GM12878 (cell line): ENCODE data around the gene SLC6A17. TPM values are rescaled to one million over a fixed set of nuclear protein-coding genes. Genes with fewer than 3 reads are reported as not detected.

Source experiments
- ATAC-seq: fragments of 200-7000 bp; cut with Tn5 transposase; 3 replicates; pipeline ENCODE4 v1.9.1; 2020; ENCODE audit warnings: mild to moderate bottlenecking, moderate library complexity
- BruUV-seq: library from RNA; stranded (reverse); fragments of 400-500 nt; replicated peaks from 2 replicates; lab custom pipeline; 2021; lab: Mats Ljungman, UMichigan
- CTCF ChIA-PET: fragments of 300-600 bp; sonication (Branson Sonifier 250); formaldehyde crosslinking; extraction: SDS; loops from one replicate; lab custom pipeline; 2021; ENCODE audit warnings: inconsistent platforms; lab: Yijun Ruan, JAX
- POLR2A ChIA-PET: fragments of 350-600 bp; formaldehyde crosslinking; extraction: SDS; loops from one replicate; lab custom pipeline; 2021; ENCODE audit warnings: inconsistent platforms; lab: Charles Lee
- RAD21 ChIA-PET: fragments of 300-600 bp; sonication (Branson Sonifier 250); formaldehyde crosslinking; loops from one replicate; lab custom pipeline; 2023; ENCODE audit warnings: antibody characterized with exemption; ENCODE audit not compliant: unreplicated experiment; lab: Charles Lee
- SMC1A ChIA-PET: fragments of 300-600 bp; sonication (Branson Sonifier 250); formaldehyde crosslinking; loops from one replicate; lab custom pipeline; 2023; ENCODE audit not compliant: unreplicated experiment, uncharacterized antibody; lab: Charles Lee
- DNase-seq: peaks from one replicate; pipeline ENCODE4 v3.0.0-alpha.2; 2011; ENCODE audit warnings: low read depth, low spot score
- FAIRE-seq: peaks from 3 replicates; lab custom pipeline; 2011; peaks lifted over from hg19 to GRCh38; lab: Jason Lieb, UNC
- H2AFZ ChIP-seq: 2 replicates; pipeline ENCODE4 v1.6.0; 2011; ENCODE audit warnings: low read depth, low read length, control low read depth; ENCODE audit not compliant: control insufficient read depth
- H3K27ac ChIP-seq: 2 replicates; pipeline ENCODE4 v1.5.1; 2011; ENCODE audit warnings: control low read depth; ENCODE audit not compliant: control insufficient read depth, insufficient read depth
- H3K27me3 ChIP-seq, 2 experiments: replicated peaks in 1 of 2; 2 replicates each; pipeline versions ENCODE4 v1.6.0 to v1.6.1; 2011; ENCODE audit warnings: low read length in 1 of 2; ENCODE audit not compliant: control insufficient read depth in 2 of 2, insufficient read depth in 2 of 2
- H3K36me3 ChIP-seq, 2 experiments: 2 replicates each; pipeline ENCODE4 v1.5.1; 2011; ENCODE audit warnings: low read length in 1 of 2; ENCODE audit not compliant: control insufficient read depth in 2 of 2, insufficient read depth in 2 of 2
- H3K4me1 ChIP-seq: 2 replicates; pipeline ENCODE4 v1.6.1; 2011; ENCODE audit warnings: mild to moderate bottlenecking, low read length, moderate library complexity, mixed read lengths; ENCODE audit not compliant: control insufficient read depth, insufficient read depth
- H3K4me2 ChIP-seq: 2 replicates; pipeline ENCODE4 v1.6.0; 2011; ENCODE audit warnings: control low read depth; ENCODE audit not compliant: control insufficient read depth, insufficient read depth
- H3K4me3 ChIP-seq: fragments of 200-600 bp; sonication (generic); 2 replicates; pipeline ENCODE4 v1.5.1; 2016
- H3K79me2 ChIP-seq: 2 replicates; pipeline ENCODE4 v1.6.0; 2011; ENCODE audit warnings: low read length; ENCODE audit not compliant: control insufficient read depth, insufficient read depth
- H3K9ac ChIP-seq: 2 replicates; pipeline ENCODE4 v1.8.0; 2011; ENCODE audit warnings: low read length, control low read depth, mixed read lengths; ENCODE audit not compliant: control insufficient read depth, insufficient read depth
- H3K9me3 ChIP-seq: replicated peaks from 3 replicates; pipeline ENCODE4 v1.5.1; 2011; ENCODE audit warnings: mild to moderate bottlenecking, low read length; ENCODE audit not compliant: control insufficient read depth, insufficient read depth
- H4K20me1 ChIP-seq: 2 replicates; pipeline ENCODE4 v1.6.0; 2011; ENCODE audit not compliant: control insufficient read depth, insufficient read depth
- CHD2 ChIP-seq: IDR thresholded peaks from 2 replicates; pipeline ENCODE4 v1.6.1; 2011; ENCODE audit warnings: low read depth, low read length, improper control_type of control experiment, borderline replicate concordance
- CTCF ChIP-seq, 3 experiments: IDR thresholded peaks in 2 of 3; conservative IDR thresholded peaks in 1 of 3; 2 replicates each; pipeline ENCODE4 v1.5.1; 2011; ENCODE audit warnings: low read depth in 3 of 3, low read length in 3 of 3, mild to moderate bottlenecking in 3 of 3, control low read depth in 2 of 3, moderate library complexity in 2 of 3, inconsistent platforms in 1 of 3, mixed read lengths in 1 of 3; ENCODE audit not compliant: control insufficient read depth in 2 of 3, insufficient read depth in 1 of 3; ENCODE audit errors: extremely low read depth in 1 of 3
- HDAC6 ChIP-seq: fragments of 200-600 bp; sonication (generic); IDR thresholded peaks from one replicate; pipeline ENCODE4 v1.8.0; 2017; ENCODE audit warnings: antibody characterized with exemption; ENCODE audit not compliant: unreplicated experiment
- MLLT1 ChIP-seq: fragments of 450-650 bp; IDR thresholded peaks from 2 replicates; pipeline ENCODE4 v1.6.1; 2016; ENCODE audit warnings: mild to moderate bottlenecking
- NR2C1 ChIP-seq: fragments of 450-650 bp; IDR thresholded peaks from 2 replicates; pipeline ENCODE4 v1.6.1; 2017; ENCODE audit warnings: antibody characterized with exemption, mild to moderate bottlenecking, moderate library complexity
- NR2F1 ChIP-seq: fragments of 450-650 bp; conservative IDR thresholded peaks from 2 replicates; pipeline ENCODE4 v1.6.1; 2017; ENCODE audit warnings: mild to moderate bottlenecking
- RAD21 ChIP-seq: IDR thresholded peaks from 2 replicates; pipeline ENCODE4 v1.6.1; 2011; ENCODE audit warnings: mild to moderate bottlenecking, low read depth, low read length, moderate library complexity; ENCODE audit not compliant: insufficient read depth
- RBBP5 ChIP-seq: fragments of 200-600 bp; sonication (generic); conservative IDR thresholded peaks from 2 replicates; pipeline ENCODE4 v1.6.1; 2016
- SMC3 ChIP-seq: IDR thresholded peaks from 2 replicates; pipeline ENCODE4 v1.6.1; 2011; ENCODE audit warnings: low read length, improper control_type of control experiment, borderline replicate concordance
- USF1 ChIP-seq: IDR thresholded peaks from 2 replicates; pipeline ENCODE4 v1.6.1; 2011; ENCODE audit warnings: borderline replicate concordance, low read depth, mild to moderate bottlenecking, moderate library complexity, mixed read lengths, low read length; ENCODE audit not compliant: insufficient read depth; ENCODE audit errors: extremely low read length
- YY1 ChIP-seq: IDR thresholded peaks from 2 replicates; pipeline ENCODE4 v1.6.1; 2011; ENCODE audit warnings: low read depth, mild to moderate bottlenecking, low read length
- WGBS: methylation state at CpG from one replicate; pipeline ENCODE4 v1.1.6; 2016; ENCODE audit warnings: low lambda C conversion rate; ENCODE audit not compliant: insufficient replicate concordance, insufficient coverage; ENCODE audit errors: missing lambda C conversion rate; 5-methylcytosine and 5-hydroxymethylcytosine counted together
- in situ Hi-C: fragments of 300-500 bp; cut with MboI; formaldehyde crosslinking; loops from 9 replicates; pipeline ENCODE4 v1.14.3; 2018; ENCODE audit warnings: mixed read lengths
- intact Hi-C: fragments of 100-400 bp; cut with micrococcal nuclease; formaldehyde crosslinking; loops from one replicate; pipeline ENCODE4 v1.14.2; 2022; ENCODE audit not compliant: unreplicated experiment
- polyA plus RNA-seq, 11 experiments: library from polyadenylated mRNA; depleted of rRNA in 4 of 11; unstranded in 6 of 11; stranded (reverse) in 5 of 11; fragments of >200 nt; fragmentation: Nextera tagmentation in 4 of 11; fragmentation: Illumina TruSeq in 1 of 11; extraction: Ambion mirVana in 4 of 11; extraction: Trizol in 1 of 11; gene quantifications; 1 replicate in 1 of 11; 2 replicates in 10 of 11; pipeline versions ENCODE4 v1.2.1 to v1.2.3, GENCODE V29; 2011 to 2016; ENCODE audit warnings: inconsistent platforms in 2 of 11, missing spikeins in 2 of 11, low read depth in 1 of 11
- total RNA-seq, 4 experiments: library from RNA; depleted of rRNA in 3 of 4; stranded (reverse); fragments of >200 nt in 3 of 4; fragmentation: Illumina TruSeq in 1 of 4; extraction: Trizol in 1 of 4; gene quantifications; 2 replicates each; pipeline versions ENCODE4 v1.2.1 to v1.2.3, GENCODE V29; 2013 to 2021

The SLC6A17 gene
- total and polyA plus RNA-seq, 10 of the 15 experiments (the other 5 are each of a cell fraction or from before 2014, with no cell fraction given): not detected

GRCh38 chr1:110203021-110203661, 52.8 kb downstream of the SLC6A17 start:
- FAIRE-seq (peak; percentile 90), DNase-seq (peak; percentile 17), ATAC-seq (peak; percentile 84)
- Histone ChIP-seq H3K27me3 (peaks cover 0 to 2% of the 10 kb centered on the region in 2 experiments; a peak in 2 of 4 replicates), H3K79me2 (no peaks in the 10 kb centered on the region), H3K9ac (no peak overlapping the region), H4K20me1 (no peaks in the 10 kb centered on the region), H3K36me3 (no peaks in the 10 kb centered on the region), H2AFZ (peak overlapping the region; percentile 81), H3K4me1 (no peaks in the 10 kb centered on the region), H3K27ac (no peak overlapping the region), H3K9me3 (no peaks in the 10 kb centered on the region), H3K4me3 (no peak overlapping the region), H3K4me2 (no peak overlapping the region)
- intact Hi-C loops (loop anchor here (1.0 to 2.0 kb wide), 4 partner anchors 109 to 293 kb away; no protein-coding TSS in a partner anchor), in situ Hi-C loops (loop anchor here (5.0 kb wide), 2 partner anchors 104 to 259 kb away; no protein-coding TSS in a partner anchor)
- WGBS: 17% methylated on average over 6 of the region's 6 CpGs
- POLR2A ChIA-PET: no interaction called here
- CTCF ChIA-PET: interaction anchor here (0.7 to 18.8 kb wide), 41 partner anchors 9 to 563 kb away, joined by 3 to 753 read pairs (median 4); partner anchors contain the start of genes LAMTOR5 and PROK1
- BruUV-seq: no TSS peak
- SMC1A ChIA-PET: interaction anchor here (0.7 to 17.8 kb wide), 20 partner anchors 9 to 579 kb away, joined by 3 to 524 read pairs (median 4); partner anchors contain the start of gene LAMTOR5
- TF ChIP-seq HDAC6 (no peak), USF1 (no peak), RBBP5 (no peak), NR2C1 (no peak), MLLT1 (no peak), YY1 (peak; percentile 87), NR2F1 (no peak), SMC3 (peak; percentile 96), CHD2 (no peak), RAD21 (peak; percentile 90), CTCF (IDR thresholded peaks at IDR 0.05 in 2 of 3, conservative IDR thresholded peaks at IDR 0.05 in 1 of 3; ENCODE audit: control insufficient read depth in 2 of 3, extremely low read depth in 1 of 3, insufficient read depth in 1 of 3, low read depth in 3 of 3, low read length in 3 of 3) (peak; percentile 81 to 89 (median 81))
- RAD21 ChIA-PET: interaction anchor here (0.6 to 6.0 kb wide), 22 partner anchors 12 to 441 kb away, joined by 3 to 71 read pairs (median 3); no protein-coding TSS in a partner anchor
